Subcutaneous adipose tissue (tissue), 4 donors: ENCODE data around the gene C1orf74. TPM values are rescaled to one million over a fixed set of nuclear protein-coding genes. Genes with fewer than 3 reads are reported as not detected.

Source experiments
- total RNA-seq, 4 donors: library from RNA; depleted of rRNA; stranded (reverse); fragments of >200 nt; gene quantifications; one replicate each; pipeline ENCODE4 v1.1.0, GENCODE V29; 2016
- TF ChIP-seq, protein P1 (sequence below): fragments of 450-650 bp; IDR thresholded peaks from one replicate; pipeline ENCODE4 v1.5.1; 2016; ENCODE audit warnings: low read depth, mild to moderate bottlenecking, control low read depth, antibody characterized with exemption, moderate library complexity

C1orf74 gene
- 1 to 10 TPM; 1.1 to 2.0 (median 1.4) TPM for total RNA-seq

DNA sequence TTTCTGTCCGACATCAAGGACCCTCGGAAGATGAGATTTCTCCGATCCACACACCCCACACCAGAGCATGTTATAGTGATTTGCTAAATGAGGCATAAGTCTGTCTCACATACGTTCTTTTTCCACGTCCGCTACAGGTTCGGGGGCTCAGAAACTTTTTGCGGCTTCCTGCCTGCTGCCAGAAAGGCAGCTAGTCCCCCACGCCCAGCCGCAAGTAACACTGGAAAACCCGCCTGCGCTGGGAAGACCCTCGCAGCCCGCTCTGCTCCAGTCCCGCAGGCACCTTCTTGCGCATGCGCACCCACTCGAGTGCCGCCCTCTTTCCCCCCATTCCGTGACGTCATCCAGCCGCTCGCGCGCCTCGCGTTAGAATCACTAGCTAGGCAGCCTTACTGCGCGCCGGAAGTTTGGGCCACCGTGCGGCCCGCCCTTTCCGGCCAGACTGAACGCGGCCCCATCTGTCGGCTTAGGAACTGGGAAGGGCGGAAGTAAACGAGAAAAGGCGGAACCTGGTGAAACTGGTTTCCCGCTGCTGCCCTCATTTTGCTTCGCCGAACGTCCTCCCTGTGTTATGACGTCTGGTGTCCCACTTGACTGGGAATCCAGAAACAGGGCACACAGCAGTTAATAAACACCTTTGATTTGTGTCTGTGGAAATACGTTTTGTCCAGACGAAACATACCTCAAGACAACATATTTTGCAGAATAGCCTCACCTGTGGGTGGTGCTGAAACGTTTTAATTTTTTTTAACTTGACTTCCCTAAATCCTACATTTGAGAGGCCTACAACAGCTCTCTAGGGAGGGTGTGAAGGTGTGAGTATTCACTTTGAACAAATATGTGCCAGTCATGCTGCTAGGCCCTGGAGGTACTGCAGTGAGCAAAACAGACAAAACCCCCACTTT, at the start of gene C1orf74:
Gene C1orf74 (minus strand): TSS at position 295 of the 905 bp plus-strand sequence. CDS start 925 bp downstream, outside the sequence.
- TF ChIP-seq, protein P1, sequence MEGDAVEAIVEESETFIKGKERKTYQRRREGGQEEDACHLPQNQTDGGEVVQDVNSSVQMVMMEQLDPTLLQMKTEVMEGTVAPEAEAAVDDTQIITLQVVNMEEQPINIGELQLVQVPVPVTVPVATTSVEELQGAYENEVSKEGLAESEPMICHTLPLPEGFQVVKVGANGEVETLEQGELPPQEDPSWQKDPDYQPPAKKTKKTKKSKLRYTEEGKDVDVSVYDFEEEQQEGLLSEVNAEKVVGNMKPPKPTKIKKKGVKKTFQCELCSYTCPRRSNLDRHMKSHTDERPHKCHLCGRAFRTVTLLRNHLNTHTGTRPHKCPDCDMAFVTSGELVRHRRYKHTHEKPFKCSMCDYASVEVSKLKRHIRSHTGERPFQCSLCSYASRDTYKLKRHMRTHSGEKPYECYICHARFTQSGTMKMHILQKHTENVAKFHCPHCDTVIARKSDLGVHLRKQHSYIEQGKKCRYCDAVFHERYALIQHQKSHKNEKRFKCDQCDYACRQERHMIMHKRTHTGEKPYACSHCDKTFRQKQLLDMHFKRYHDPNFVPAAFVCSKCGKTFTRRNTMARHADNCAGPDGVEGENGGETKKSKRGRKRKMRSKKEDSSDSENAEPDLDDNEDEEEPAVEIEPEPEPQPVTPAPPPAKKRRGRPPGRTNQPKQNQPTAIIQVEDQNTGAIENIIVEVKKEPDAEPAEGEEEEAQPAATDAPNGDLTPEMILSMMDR, result no peak

DNA sequence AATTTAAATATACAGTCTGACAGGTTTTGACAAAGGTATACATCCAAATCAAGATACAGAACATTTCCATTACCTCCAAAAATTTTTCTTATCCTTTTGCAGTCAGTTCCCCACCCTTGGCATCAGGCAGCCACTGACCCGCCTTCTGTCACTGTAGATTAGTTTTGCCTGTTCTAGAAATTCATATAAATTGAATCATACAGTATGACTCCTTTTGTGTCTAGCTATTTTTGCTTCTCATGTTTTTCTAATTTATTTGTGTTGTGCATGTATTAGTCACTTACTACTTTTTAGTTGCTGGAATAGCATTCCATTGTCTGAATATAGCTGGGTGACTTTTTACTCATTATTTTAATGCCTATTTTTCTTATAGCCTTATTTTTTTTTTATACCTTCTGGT, 47.3 kb upstream of the C1orf74 start:
- TF ChIP-seq, protein P1, result no peak

DNA sequence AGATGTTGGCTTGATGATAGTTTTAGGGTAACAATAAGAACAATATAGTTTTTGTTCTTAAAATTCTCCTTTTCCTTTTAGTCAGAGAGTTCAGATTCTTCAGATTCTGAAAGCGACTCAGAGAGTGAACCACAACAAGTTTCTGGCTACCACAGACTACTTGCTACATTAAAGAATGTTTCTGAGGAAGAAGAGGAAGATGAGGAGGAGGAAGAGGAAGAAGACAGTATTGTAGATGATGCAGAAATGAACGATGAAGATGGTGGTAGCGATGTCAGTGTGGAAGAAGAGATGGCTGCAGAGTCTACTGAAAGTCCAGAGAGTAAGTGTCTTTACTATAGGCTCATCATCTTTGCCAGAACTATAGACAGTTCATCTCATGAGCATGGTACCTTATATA, 46.4 kb upstream of the C1orf74 start:
- TF ChIP-seq, protein P1, result no peak

DNA sequence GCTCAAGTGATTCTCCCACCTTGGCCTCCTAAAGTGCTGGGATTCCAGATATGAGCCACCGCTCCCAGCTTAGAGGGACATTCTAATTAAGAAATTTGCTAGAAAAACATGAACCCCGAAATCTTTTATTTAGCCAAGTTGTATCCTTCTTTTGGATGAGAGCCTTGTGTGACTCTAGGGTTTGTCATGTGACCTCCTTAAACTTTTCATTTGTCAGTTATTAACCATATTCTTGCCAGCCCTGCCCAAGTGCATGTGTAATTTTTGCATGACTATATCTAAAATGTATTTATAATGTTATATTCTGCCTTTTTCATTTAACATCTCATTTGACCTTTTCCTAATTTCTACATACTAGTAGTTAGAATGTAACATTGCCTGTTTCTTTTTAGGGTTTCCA, 45.4 kb upstream of the C1orf74 start:
- TF ChIP-seq, protein P1, result no peak

DNA sequence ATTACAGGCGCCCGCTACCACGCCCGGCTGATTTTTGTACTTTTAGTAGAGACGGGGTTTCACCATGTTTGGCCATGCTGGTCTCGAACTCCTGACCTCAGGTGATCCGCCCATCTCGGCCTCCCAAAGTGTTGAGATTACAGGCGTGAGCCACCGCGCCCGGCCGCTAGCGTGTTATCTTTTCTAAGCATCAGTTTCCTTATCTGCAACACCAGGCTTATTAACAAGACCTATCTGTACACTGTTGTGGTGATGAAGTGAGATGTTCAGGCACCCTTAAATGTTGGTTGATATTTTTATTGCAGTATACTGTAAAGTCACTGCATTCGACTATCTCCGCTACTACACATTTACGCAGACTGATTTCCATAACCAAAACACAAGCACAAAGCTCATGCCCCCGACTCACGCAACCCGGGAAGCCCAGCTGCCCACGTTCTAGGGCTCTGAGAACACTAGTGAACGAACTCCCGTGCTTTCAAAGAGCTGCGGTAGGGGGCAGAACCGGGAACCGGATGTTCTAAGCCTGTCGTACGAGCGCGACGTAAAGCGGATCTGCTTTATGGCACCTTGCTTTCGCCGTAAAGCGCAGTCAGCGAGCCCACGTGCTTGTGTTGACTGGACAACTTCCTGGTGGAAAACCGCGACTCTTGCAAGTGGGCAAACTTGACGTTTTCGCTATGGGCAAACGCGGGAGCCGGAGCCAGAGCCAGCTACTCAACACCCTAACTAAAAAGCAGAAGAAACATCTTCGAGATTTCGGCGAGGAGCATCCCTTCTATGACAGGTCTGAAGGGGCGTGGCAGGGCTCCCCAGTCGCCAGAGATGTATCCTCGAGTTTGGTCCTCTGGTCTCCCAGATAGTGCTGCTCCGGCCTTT, 43.3 kb upstream of the C1orf74 start, which contains the start of gene UTP25:
Gene UTP25 (plus strand): TSS at position 589 of the 879 bp plus-strand sequence. CDS start 92 bp downstream, at position 681.
- TF ChIP-seq, protein P1, result no peak

DNA sequence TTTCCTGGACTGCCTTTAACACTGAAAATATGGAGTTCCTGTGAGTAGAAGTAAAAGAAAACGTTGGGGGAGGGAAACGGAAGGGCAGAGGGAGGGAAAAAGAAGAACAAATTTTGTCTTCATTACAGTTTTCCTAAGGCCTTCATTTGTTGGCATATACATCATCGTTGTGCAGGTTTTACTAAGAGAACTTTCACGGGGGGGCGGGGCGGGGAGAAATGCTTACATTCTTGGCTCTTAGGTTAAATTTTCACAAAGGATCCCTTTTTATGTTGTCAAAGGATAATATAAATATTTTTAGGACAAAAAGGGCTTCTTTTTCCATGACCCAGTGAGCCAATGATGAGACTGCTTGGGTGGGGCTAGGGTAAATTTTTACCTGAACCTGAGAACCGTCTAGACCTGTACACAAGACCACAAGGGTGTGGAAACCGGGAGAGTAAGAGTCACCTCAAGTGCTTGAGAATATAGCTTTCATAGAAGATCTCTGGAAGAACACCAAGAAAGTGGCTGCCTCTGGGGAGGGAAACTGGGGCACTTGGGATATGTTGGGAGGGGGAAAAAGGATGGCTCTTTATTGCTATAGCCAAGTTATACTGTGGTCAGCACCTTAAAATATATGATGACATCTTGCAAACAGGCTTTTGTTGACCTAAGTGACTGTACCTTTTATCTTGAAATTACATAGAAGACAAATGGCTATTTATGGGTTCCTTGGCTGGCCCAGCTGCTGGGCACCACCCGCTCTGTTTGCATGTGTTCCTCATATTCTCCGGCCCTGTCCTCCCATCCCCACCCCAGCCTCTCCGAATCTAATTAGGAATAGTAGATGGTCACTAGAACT, 41.5 kb upstream of the C1orf74 start:
- TF ChIP-seq, protein P1, result no peak
